Activated CD4-positive, alpha-beta T cell treated with anti-CD3 and anti-CD28 coated beads for 36 hours (primary cell): ENCODE data around the gene ADGRG1. TPM values are rescaled to one million over a fixed set of nuclear protein-coding genes. Genes with fewer than 3 reads are reported as not detected.
"Not testable (repeated sequence)": the region's sequence is repeated elsewhere in the genome, so short reads cannot be mapped to it uniquely, and the experiment has no call there.

Source experiments
- ATAC-seq: fragments of 200-7000 bp; cut with Tn5 transposase; one replicate; pipeline ENCODE4 v1.10.0; 2021; ENCODE audit warnings: mild to moderate bottlenecking, moderate library complexity
- CTCF ChIA-PET: fragments of 350-600 bp; sonication (Branson Sonifier 250); formaldehyde crosslinking; loops from one replicate; lab custom pipeline; 2021; ENCODE audit warnings: antibody characterized with exemption; lab: Charles Lee
- POLR2A ChIA-PET: fragments of 350-600 bp; sonication (Branson Sonifier 250); formaldehyde crosslinking; loops from one replicate; lab custom pipeline; 2021; ENCODE audit warnings: antibody characterized with exemption, inconsistent platforms; lab: Charles Lee
- DNase-seq: peaks from one replicate; pipeline ENCODE4 v3.0.0-alpha.2; 2020
- H3K27ac Mint-ChIP-seq: one replicate; pipeline ENCODE4 v1.8.0; 2021; ENCODE audit warnings: mixed read lengths
- H3K27me3 Mint-ChIP-seq: one replicate; pipeline ENCODE4 v1.8.0; 2021; ENCODE audit warnings: mixed read lengths
- H3K36me3 Mint-ChIP-seq: one replicate; pipeline ENCODE4 v1.8.0; 2021; ENCODE audit warnings: low read depth, mixed read lengths
- H3K4me1 Mint-ChIP-seq: one replicate; pipeline ENCODE4 v1.8.0; 2021; ENCODE audit warnings: mixed read lengths
- H3K4me3 Mint-ChIP-seq: one replicate; pipeline ENCODE4 v1.8.0; 2021; ENCODE audit warnings: mild to moderate bottlenecking, moderate library complexity, mixed read lengths
- H3K9me3 Mint-ChIP-seq: one replicate; pipeline ENCODE4 v1.8.0; 2021; ENCODE audit warnings: low read depth, mixed read lengths
- intact Hi-C, 2 experiments: fragments of 100-400 bp; cut with DNase I in 1 of 2; cut with micrococcal nuclease in 1 of 2; formaldehyde crosslinking; loops; one replicate each; pipeline versions ENCODE4 v1.14.2 to v1.15.1; 2022 to 2024; cut with DNase I, micrococcal nuclease
- total RNA-seq, 2 experiments: library from RNA; stranded (reverse); gene quantifications; one replicate each; pipeline ENCODE4 v1.2.3, GENCODE V29; 2021

Gene ADGRG1
- total RNA-seq, 2 experiments from 2014 or later, result 6.3 to 6.8 TPM

DNA sequence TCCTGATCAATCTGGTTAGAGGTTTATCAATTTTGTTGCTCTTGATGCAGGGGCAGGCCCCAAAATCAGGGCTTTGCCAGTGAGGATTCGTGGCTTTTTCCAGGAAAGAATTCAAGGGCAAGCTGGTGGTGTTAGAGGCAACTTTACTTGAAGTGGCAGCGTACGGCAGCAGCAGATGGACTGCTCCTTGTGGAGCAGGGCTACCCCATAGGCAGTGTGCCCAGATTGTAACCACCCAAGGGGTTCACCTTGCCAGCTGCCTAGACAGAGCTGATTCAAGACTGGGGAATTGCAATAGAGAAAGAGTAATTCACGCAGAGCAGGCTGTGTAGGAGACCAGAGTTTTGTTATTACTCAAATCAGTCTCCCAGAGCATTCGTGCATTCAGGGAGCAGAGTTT lies 82.9 kb downstream of the ADGRG1 start:
- intact Hi-C loops, result no loop called here
- ATAC-seq (no peak), DNase-seq (no peak)
- Mint-ChIP-seq H3K9me3 (no peaks in the 10 kb centered on the region), H3K36me3 (no peaks in the 10 kb centered on the region), H3K4me3 (no peak overlapping the region), H3K4me1 (peaks cover 4% of the 10 kb centered on the region), H3K27ac (no peak overlapping the region), H3K27me3 (peaks cover 3% of the 10 kb centered on the region)
- CTCF ChIA-PET, result interaction anchor here (1.0 kb wide), 2 partner anchors 45 to 249 kb away, joined by 3 to 4 read pairs; no protein-coding TSS in a partner anchor
- POLR2A ChIA-PET, result no interaction called here

DNA sequence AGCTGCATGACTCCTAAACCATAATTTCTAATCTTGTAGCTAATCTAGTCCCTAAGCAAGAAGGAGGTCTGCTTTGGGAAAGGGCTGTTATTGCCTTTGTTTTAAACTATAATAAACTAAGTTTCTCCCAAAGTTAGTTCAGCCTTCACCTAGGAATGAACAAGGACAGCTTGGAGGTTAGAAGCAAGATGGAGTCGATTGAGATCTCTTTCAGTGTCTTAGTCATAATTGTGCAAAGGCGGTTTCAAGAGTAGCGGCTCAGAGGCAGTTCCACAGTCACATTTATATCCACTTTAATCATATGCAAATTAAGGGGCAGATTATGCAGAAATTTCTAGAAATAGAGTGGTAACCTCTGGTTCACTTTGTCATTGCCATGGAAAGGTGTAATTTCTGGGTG lies 83.6 kb downstream of the ADGRG1 start:
- Mint-ChIP-seq H3K27me3 (peaks cover 3% of the 10 kb centered on the region), H3K4me3 (no peak overlapping the region), H3K27ac (no peak overlapping the region), H3K36me3 (no peaks in the 10 kb centered on the region), H3K9me3 (no peaks in the 10 kb centered on the region), H3K4me1 (peaks cover 4% of the 10 kb centered on the region)
- ChIA-PET POLR2A (no interaction called here), CTCF (interaction anchor here (1.0 kb wide), 2 partner anchors 44 to 250 kb away, joined by 3 to 4 read pairs; no protein-coding TSS in a partner anchor)
- no peak for DNase-seq
- ATAC-seq, result peak; percentile 57
- intact Hi-C loops, result no loop called here

DNA sequence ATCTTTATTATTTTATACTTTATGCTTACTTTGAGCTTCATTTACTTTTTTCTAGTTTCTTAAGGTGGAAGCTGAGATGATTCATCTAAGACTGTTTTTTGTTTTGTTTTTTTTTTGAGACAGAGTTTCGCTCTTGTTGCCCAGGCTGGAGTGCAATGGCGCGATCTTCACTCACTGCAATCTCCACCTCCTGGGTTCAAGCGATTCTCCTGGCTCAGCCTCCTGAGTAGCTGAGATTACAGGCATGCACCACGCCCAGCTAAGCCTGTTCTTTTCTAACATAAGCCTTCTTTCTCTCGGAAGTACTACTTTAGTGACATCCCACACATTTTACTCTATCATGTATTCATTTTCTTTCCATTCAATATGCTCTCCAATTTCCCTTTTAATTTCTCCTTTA lies 84.1 kb downstream of the ADGRG1 start:
- DNase-seq, POLR2A ChIA-PET, H3K4me3 Mint-ChIP-seq, H3K27me3 Mint-ChIP-seq, H3K27ac Mint-ChIP-seq, intact Hi-C loops, ATAC-seq, H3K36me3 Mint-ChIP-seq, H3K9me3 Mint-ChIP-seq, H3K4me1 Mint-ChIP-seq: not testable (repeated sequence)
- CTCF ChIA-PET, result interaction anchor here (1.3 kb wide), 1 partner anchor 18 kb away, joined by 3 read pairs; no protein-coding TSS in a partner anchor

DNA sequence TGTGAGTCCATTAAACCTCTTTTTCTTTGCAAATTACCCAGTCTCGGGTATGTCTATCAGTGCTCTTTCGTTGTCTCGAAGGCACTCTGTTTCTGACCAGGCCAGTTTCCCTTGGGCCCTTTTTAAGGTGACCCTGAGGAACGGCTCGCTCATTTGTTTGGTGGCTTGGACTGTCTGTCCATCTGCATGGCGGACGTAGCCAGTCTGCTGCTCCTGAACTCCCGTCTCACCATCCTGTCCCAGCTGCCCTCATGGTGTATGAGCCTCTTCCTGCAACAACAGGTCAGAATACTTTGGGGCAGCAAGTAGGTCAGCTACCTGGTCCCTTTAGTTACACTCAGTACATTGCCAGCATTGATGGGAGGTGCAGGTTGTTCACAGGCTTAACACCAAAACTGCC lies 85.2 kb downstream of the ADGRG1 start:
- H3K4me3 Mint-ChIP-seq, result no peak overlapping the region
- no peaks in the 10 kb centered on the region for H3K9me3 Mint-ChIP-seq
- ChIA-PET POLR2A (no interaction called here), CTCF (interaction anchor here (0.6 to 1.3 kb wide), 2 partner anchors 13 to 17 kb away, joined by 3 read pairs; no protein-coding TSS in a partner anchor)
- DNase-seq, result no peak
- H3K36me3 Mint-ChIP-seq, result no peaks in the 10 kb centered on the region
- intact Hi-C loops, result no loop called here
- no peaks in the 10 kb centered on the region for H3K4me1 Mint-ChIP-seq
- ATAC-seq, result no peak
- H3K27ac Mint-ChIP-seq, result no peak overlapping the region
- no peaks in the 10 kb centered on the region for H3K27me3 Mint-ChIP-seq

DNA sequence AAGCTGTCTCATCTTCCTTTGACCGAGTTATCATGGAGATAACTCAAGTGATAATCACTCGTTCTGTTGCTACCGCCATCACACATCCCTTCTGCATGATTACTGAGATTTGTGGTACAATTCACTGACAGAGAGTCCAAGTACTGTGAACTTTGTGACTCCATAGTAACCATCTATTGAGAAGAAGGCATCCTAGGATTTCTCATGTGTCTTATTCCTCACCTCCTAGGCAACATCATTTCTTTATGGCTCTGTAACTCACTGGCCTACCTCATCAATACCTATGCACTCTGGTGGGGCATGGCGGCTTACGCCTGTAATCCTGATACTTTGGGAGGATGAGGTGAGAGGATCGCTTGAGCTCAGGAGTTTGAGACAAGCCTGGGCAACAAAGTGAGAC lies 85.6 kb downstream of the ADGRG1 start:
- no peak overlapping the region for H3K4me3 Mint-ChIP-seq
- ChIA-PET POLR2A (no interaction called here), CTCF (interaction anchor here (0.6 kb wide), 1 partner anchor 14 kb away, joined by 3 read pairs; no protein-coding TSS in a partner anchor)
- H3K36me3 Mint-ChIP-seq, result no peaks in the 10 kb centered on the region
- H3K4me1 Mint-ChIP-seq, result no peaks in the 10 kb centered on the region
- ATAC-seq (no peak), DNase-seq (no peak)
- intact Hi-C loops, result no loop called here
- no peaks in the 10 kb centered on the region for H3K27me3 Mint-ChIP-seq
- no peaks in the 10 kb centered on the region for H3K9me3 Mint-ChIP-seq
- no peak overlapping the region for H3K27ac Mint-ChIP-seq

Other genes starting within 250 kb of the ADGRG1 start
- gene CCL17, start 223.9 kb upstream of the ADGRG1 start, total RNA-seq, result 1 to 10 TPM; 1.2 to 1.4 TPM
- 10 to 100 TPM; 41.7 to 42.6 TPM for gene CIAPIN1, start 181.2 kb upstream of the ADGRG1 start, total RNA-seq
- 10 to 100 TPM; 39.4 to 52.1 TPM for gene COQ9, start 181.2 kb upstream of the ADGRG1 start, total RNA-seq
- 10 to 100 TPM; 54.3 to 57.1 TPM for gene POLR2C, start 166.0 kb upstream of the ADGRG1 start, total RNA-seq
- 1 to 10 TPM; 5.7 to 6.7 TPM for gene DOK4, start 142.1 kb upstream of the ADGRG1 start, total RNA-seq
- 1 to 10 TPM; 8.8 to 9.0 TPM for gene CCDC102A, start 92.1 kb upstream of the ADGRG1 start, total RNA-seq
- 1 to 10 TPM; 3.0 to 4.9 TPM for gene ADGRG5, start 86.0 kb upstream of the ADGRG1 start, total RNA-seq
- gene ADGRG3, start 39.7 kb downstream of the ADGRG1 start, total RNA-seq, result not detected
- under 1 TPM in 1 of 2 experiments, not detected in 1; 0.05 TPM for gene DRC7, start 66.2 kb downstream of the ADGRG1 start, total RNA-seq
- 10 to 100 TPM; 28.1 to 29.3 TPM for gene KATNB1, start 107.1 kb downstream of the ADGRG1 start, total RNA-seq
- under 1 TPM; 0.32 to 0.66 TPM for gene KIFC3, start 173.9 kb downstream of the ADGRG1 start, total RNA-seq